Measurements from ENCODE around the gene NHS.

Gene NHS

GRCh38 chrX:17527922-17528321, 152.9 kb downstream of the NHS start:
- peaks cover 21% of the 10 kb centered on the region for H3K27me3 ChIP-seq (ENCODE audit: control insufficient read depth, insufficient read depth, low read length)
- no peaks in the 10 kb centered on the region for H3K36me3 ChIP-seq (ENCODE audit: insufficient read depth, low read length)
- no peak overlapping the region for H3K4me2 ChIP-seq (ENCODE audit: low read length)
- H3K4me3 ChIP-seq (ENCODE audit: low read length), result no peak overlapping the region
- H3K4me1 ChIP-seq (ENCODE audit: control insufficient read depth, insufficient read depth, low read length), result no peaks in the 10 kb centered on the region
- no peaks in the 10 kb centered on the region for H3K9me3 ChIP-seq (replicated peaks; ENCODE audit: low read length)
- no peak overlapping the region for H3K9ac ChIP-seq (ENCODE audit: low read depth, low read length)

GRCh38 chrX:17529151-17529745, 154.2 kb downstream of the NHS start:
- no peaks in the 10 kb centered on the region for H3K9me3 ChIP-seq (replicated peaks; ENCODE audit: low read length)
- no peak overlapping the region for H3K4me2 ChIP-seq (ENCODE audit: low read length)
- H3K9ac ChIP-seq (ENCODE audit: low read depth, low read length), result no peak overlapping the region
- H3K4me3 ChIP-seq (ENCODE audit: low read length), result no peak overlapping the region
- H3K27me3 ChIP-seq (ENCODE audit: control insufficient read depth, insufficient read depth, low read length), result peaks cover 21% of the 10 kb centered on the region
- no peaks in the 10 kb centered on the region for H3K4me1 ChIP-seq (ENCODE audit: control insufficient read depth, insufficient read depth, low read length)
- H3K36me3 ChIP-seq (ENCODE audit: insufficient read depth, low read length), result no peaks in the 10 kb centered on the region

- peaks cover 19% of the 10 kb centered on the region for H3K27me3 ChIP-seq (ENCODE audit: control insufficient read depth, insufficient read depth, low read length)
- H3K4me1 ChIP-seq (ENCODE audit: control insufficient read depth, insufficient read depth, low read length), result no peaks in the 10 kb centered on the region
- no peak overlapping the region for H3K4me3 ChIP-seq (ENCODE audit: low read length)
- H3K9me3 ChIP-seq (replicated peaks; ENCODE audit: low read length), result no peaks in the 10 kb centered on the region
- no peak overlapping the region for H3K9ac ChIP-seq (ENCODE audit: low read depth, low read length)
- no peak overlapping the region for H3K4me2 ChIP-seq (ENCODE audit: low read length)
- H3K36me3 ChIP-seq (ENCODE audit: insufficient read depth, low read length), result no peaks in the 10 kb centered on the region
Measured at GRCh38 chrX:17531500-17531899, 156.5 kb downstream of the NHS start.

- H3K4me1 ChIP-seq (ENCODE audit: control insufficient read depth, insufficient read depth, low read length), result no peaks in the 10 kb centered on the region
- H3K4me3 ChIP-seq (ENCODE audit: low read length), result no peak overlapping the region
- H3K4me2 ChIP-seq (ENCODE audit: low read length), result no peak overlapping the region
- no peaks in the 10 kb centered on the region for H3K9me3 ChIP-seq (replicated peaks; ENCODE audit: low read length)
- peaks cover 7% of the 10 kb centered on the region for H3K27me3 ChIP-seq (ENCODE audit: control insufficient read depth, insufficient read depth, low read length)
- no peaks in the 10 kb centered on the region for H3K36me3 ChIP-seq (ENCODE audit: insufficient read depth, low read length)
- no peak overlapping the region for H3K9ac ChIP-seq (ENCODE audit: low read depth, low read length)
Measured at GRCh38 chrX:17535229-17535628, 160.2 kb downstream of the NHS start.

GRCh38 chrX:17537723-17538243, 162.8 kb downstream of the NHS start:
- Histone ChIP-seq H3K27me3 (ENCODE audit: control insufficient read depth, insufficient read depth, low read length) (peaks cover 11% of the 10 kb centered on the region), H3K4me1 (ENCODE audit: control insufficient read depth, insufficient read depth, low read length) (no peaks in the 10 kb centered on the region), H3K36me3 (ENCODE audit: insufficient read depth, low read length) (no peaks in the 10 kb centered on the region), H3K4me2 (ENCODE audit: low read length) (no peak overlapping the region), H3K9ac (ENCODE audit: low read depth, low read length) (no peak overlapping the region), H3K4me3 (ENCODE audit: low read length) (no peak overlapping the region), H3K9me3 (replicated peaks; ENCODE audit: low read length) (no peaks in the 10 kb centered on the region)

GRCh38 chrX:17542123-17542522, 167.1 kb downstream of the NHS start:
- H3K4me1 ChIP-seq (ENCODE audit: control insufficient read depth, insufficient read depth, low read length), result no peaks in the 10 kb centered on the region
- H3K27me3 ChIP-seq (ENCODE audit: control insufficient read depth, insufficient read depth, low read length), result peaks cover 23% of the 10 kb centered on the region
- H3K9ac ChIP-seq (ENCODE audit: low read depth, low read length), result no peak overlapping the region
- no peaks in the 10 kb centered on the region for H3K36me3 ChIP-seq (ENCODE audit: insufficient read depth, low read length)
- no peaks in the 10 kb centered on the region for H3K9me3 ChIP-seq (replicated peaks; ENCODE audit: low read length)
- no peak overlapping the region for H3K4me2 ChIP-seq (ENCODE audit: low read length)
- no peak overlapping the region for H3K4me3 ChIP-seq (ENCODE audit: low read length)

- Histone ChIP-seq H3K4me3 (ENCODE audit: low read length) (no peak overlapping the region), H3K9ac (ENCODE audit: low read depth, low read length) (no peak overlapping the region), H3K36me3 (ENCODE audit: insufficient read depth, low read length) (no peaks in the 10 kb centered on the region), H3K9me3 (replicated peaks; ENCODE audit: low read length) (no peaks in the 10 kb centered on the region), H3K4me1 (ENCODE audit: control insufficient read depth, insufficient read depth, low read length) (peaks cover 4% of the 10 kb centered on the region), H3K4me2 (ENCODE audit: low read length) (no peak overlapping the region), H3K27me3 (ENCODE audit: control insufficient read depth, insufficient read depth, low read length) (peaks cover 18% of the 10 kb centered on the region)
Measured at GRCh38 chrX:17544821-17545220, 169.8 kb downstream of the NHS start.

- H3K4me1 ChIP-seq (ENCODE audit: control insufficient read depth, insufficient read depth, low read length), result peaks cover 4% of the 10 kb centered on the region
- no peak overlapping the region for H3K4me3 ChIP-seq (ENCODE audit: low read length)
- H3K36me3 ChIP-seq (ENCODE audit: insufficient read depth, low read length), result no peaks in the 10 kb centered on the region
- H3K9ac ChIP-seq (ENCODE audit: low read depth, low read length), result no peak overlapping the region
- H3K9me3 ChIP-seq (replicated peaks; ENCODE audit: low read length), result no peaks in the 10 kb centered on the region
- peaks cover 18% of the 10 kb centered on the region for H3K27me3 ChIP-seq (ENCODE audit: control insufficient read depth, insufficient read depth, low read length)
- no peak overlapping the region for H3K4me2 ChIP-seq (ENCODE audit: low read length)
Measured at GRCh38 chrX:17546356-17546755, 171.4 kb downstream of the NHS start.

- Histone ChIP-seq H3K4me2 (ENCODE audit: low read length) (no peak overlapping the region), H3K27me3 (ENCODE audit: control insufficient read depth, insufficient read depth, low read length) (peaks cover 12% of the 10 kb centered on the region), H3K4me1 (ENCODE audit: control insufficient read depth, insufficient read depth, low read length) (peaks cover 7% of the 10 kb centered on the region), H3K9me3 (replicated peaks; ENCODE audit: low read length) (no peaks in the 10 kb centered on the region), H3K9ac (ENCODE audit: low read depth, low read length) (no peak overlapping the region), H3K36me3 (ENCODE audit: insufficient read depth, low read length) (no peaks in the 10 kb centered on the region), H3K4me3 (ENCODE audit: low read length) (no peak overlapping the region)
Measured at GRCh38 chrX:17547658-17548057, 172.7 kb downstream of the NHS start.

- no peak overlapping the region for H3K4me2 ChIP-seq (ENCODE audit: low read length)
- H3K36me3 ChIP-seq (ENCODE audit: insufficient read depth, low read length), result no peaks in the 10 kb centered on the region
- no peak overlapping the region for H3K9ac ChIP-seq (ENCODE audit: low read depth, low read length)
- H3K9me3 ChIP-seq (replicated peaks; ENCODE audit: low read length), result no peaks in the 10 kb centered on the region
- no peak overlapping the region for H3K4me3 ChIP-seq (ENCODE audit: low read length)
- H3K4me1 ChIP-seq (ENCODE audit: control insufficient read depth, insufficient read depth, low read length), result peaks cover 21% of the 10 kb centered on the region
- peaks cover 7% of the 10 kb centered on the region for H3K27me3 ChIP-seq (ENCODE audit: control insufficient read depth, insufficient read depth, low read length)
Measured at GRCh38 chrX:17549107-17549651, 174.2 kb downstream of the NHS start.

GRCh38 chrX:17550011-17550410, 175.0 kb downstream of the NHS start:
- Histone ChIP-seq H3K27me3 (ENCODE audit: control insufficient read depth, insufficient read depth, low read length) (peaks cover 4% of the 10 kb centered on the region), H3K36me3 (ENCODE audit: insufficient read depth, low read length) (no peaks in the 10 kb centered on the region), H3K4me2 (ENCODE audit: low read length) (no peak overlapping the region), H3K9me3 (replicated peaks; ENCODE audit: low read length) (no peaks in the 10 kb centered on the region), H3K4me3 (ENCODE audit: low read length) (no peak overlapping the region), H3K4me1 (ENCODE audit: control insufficient read depth, insufficient read depth, low read length) (peaks cover 22% of the 10 kb centered on the region), H3K9ac (ENCODE audit: low read depth, low read length) (no peak overlapping the region)

- Histone ChIP-seq H3K9ac (ENCODE audit: low read depth, low read length) (no peak overlapping the region), H3K4me1 (ENCODE audit: control insufficient read depth, insufficient read depth, low read length) (peaks cover 22% of the 10 kb centered on the region), H3K9me3 (replicated peaks; ENCODE audit: low read length) (no peaks in the 10 kb centered on the region), H3K4me3 (ENCODE audit: low read length) (no peak overlapping the region), H3K4me2 (ENCODE audit: low read length) (no peak overlapping the region), H3K27me3 (ENCODE audit: control insufficient read depth, insufficient read depth, low read length) (no peaks in the 10 kb centered on the region), H3K36me3 (ENCODE audit: insufficient read depth, low read length) (no peaks in the 10 kb centered on the region)
Measured at GRCh38 chrX:17552044-17552650, 177.1 kb downstream of the NHS start.

All from skeletal muscle satellite cell (primary cell).